Measurements from ENCODE around the gene TLR9. TPM values are rescaled to one million over a fixed set of nuclear protein-coding genes. Genes with fewer than 3 reads are reported as not detected.

TLR9 gene
- total RNA-seq, 1 experiment from 2014 or later = not detected

GRCh38 chr3:52221563-52222318 lies 3.7 kb downstream of the TLR9 start:
- H3K36me3 ChIP-seq (ENCODE audit: control insufficient read depth, insufficient read depth, low read length) = no peaks in the 10 kb centered on the region
- ChIA-PET POLR2A (no interaction called here), CTCF (interaction anchor here (0.6 to 1.3 kb wide), 3 partner anchors 9 to 225 kb away, joined by 3 to 7 read pairs (median 3); no protein-coding TSS in a partner anchor)
- ATAC-seq (no peak), DNase-seq (ENCODE audit: low read depth, low spot score) (no peak)
- H3K27me3 ChIP-seq (ENCODE audit: control insufficient read depth, insufficient read depth, low read length) = no peaks in the 10 kb centered on the region
- intact Hi-C loops (cut with micrococcal nuclease; ENCODE audit: unreplicated experiment) (no loop called here), in situ Hi-C loops (cut with HindIII; ENCODE audit: low pct_unique_long_range_greater_than_20kb, low sequenced_read_pairs) (no loop called here)
- BruUV-seq (replicated peaks) = no TSS peak
- TF ChIP-seq TCF7L2 (IDR thresholded peaks at IDR 0.05; ENCODE audit: low read depth, low read length) (no peak), CTCF (IDR thresholded peaks at IDR 0.05) (no peak), SIN3A (IDR thresholded peaks at IDR 0.05; ENCODE audit: borderline replicate concordance, insufficient read depth, low read depth, low read length) (no peak), REST (IDR thresholded peaks at IDR 0.05; ENCODE audit: insufficient read depth in 1 of 2, low read depth in 2 of 2, low read length in 1 of 2) (no peak), POLR2AphosphoS5 (IDR thresholded peaks at IDR 0.05; ENCODE audit: low read depth, low read length) (no peak)
- no peaks in the 10 kb centered on the region for H3K9me3 ChIP-seq (ENCODE audit: control insufficient read depth, insufficient read depth, low read depth, low read length)
- H3K27ac ChIP-seq (ENCODE audit: low read length) = no peak overlapping the region
- H3K4me1 ChIP-seq (ENCODE audit: control insufficient read depth, insufficient read depth, low read length) = peaks cover 14% of the 10 kb centered on the region
- H3K4me3 ChIP-seq (ENCODE audit: low read depth in 2 of 2, low read length in 2 of 2) = no peak overlapping the region

- POLR2A ChIA-PET = no interaction called here
- TF ChIP-seq SIN3A (IDR thresholded peaks at IDR 0.05; ENCODE audit: borderline replicate concordance, insufficient read depth, low read depth, low read length) = no peak
- no peak for TF ChIP-seq CTCF (IDR thresholded peaks at IDR 0.05)
- TF ChIP-seq POLR2AphosphoS5 (IDR thresholded peaks at IDR 0.05; ENCODE audit: low read depth, low read length) = no peak
- no peak for TF ChIP-seq REST (IDR thresholded peaks at IDR 0.05; ENCODE audit: insufficient read depth in 1 of 2, low read depth in 2 of 2, low read length in 1 of 2)
- TF ChIP-seq TCF7L2 (IDR thresholded peaks at IDR 0.05; ENCODE audit: low read depth, low read length) = no peak
- intact Hi-C loops (cut with micrococcal nuclease; ENCODE audit: unreplicated experiment) = no loop called here
- in situ Hi-C loops (cut with HindIII; ENCODE audit: low pct_unique_long_range_greater_than_20kb, low sequenced_read_pairs) = no loop called here
- no peak for DNase-seq (ENCODE audit: low read depth, low spot score)
- Histone ChIP-seq H3K36me3 (ENCODE audit: control insufficient read depth, insufficient read depth, low read length) (no peaks in the 10 kb centered on the region), H3K27ac (ENCODE audit: low read length) (no peak overlapping the region), H3K4me3 (ENCODE audit: low read depth in 2 of 2, low read length in 2 of 2) (no peak overlapping the region), H3K9me3 (ENCODE audit: control insufficient read depth, insufficient read depth, low read depth, low read length) (no peaks in the 10 kb centered on the region), H3K4me1 (ENCODE audit: control insufficient read depth, insufficient read depth, low read length) (peaks cover 19% of the 10 kb centered on the region), H3K27me3 (ENCODE audit: control insufficient read depth, insufficient read depth, low read length) (no peaks in the 10 kb centered on the region)
- BruUV-seq (replicated peaks) = no TSS peak
- ATAC-seq = no peak
- CTCF ChIA-PET = interaction anchor here (0.5 to 0.7 kb wide), 4 partner anchors 118 to 499 kb away, joined by 3 to 7 read pairs (median 3); no protein-coding TSS in a partner anchor
These were observed 4.3 kb downstream of the TLR9 start for GRCh38 chr3:52221141-52221562.
